Endothelial cell of hepatic sinusoid (primary cell): ENCODE data around the gene C1orf115.
"Not testable (repeated sequence)": the region's sequence is repeated elsewhere in the genome, so short reads cannot be mapped to it uniquely, and the experiment has no call there.

Experiments used
- in situ Hi-C: cut with HindIII; loops from 2 replicates; pipeline ENCODE4 v1.10.0; 2017; ENCODE audit warnings: low sequenced_read_pairs

The C1orf115 gene

GRCh38 chr1:220717800-220718640, 27.9 kb downstream of the C1orf115 start:
- in situ Hi-C loops = no loop called here

GRCh38 chr1:220721266-220721665, 31.1 kb downstream of the C1orf115 start:
- in situ Hi-C loops = not testable (repeated sequence)

GRCh38 chr1:220726634-220727033, 36.5 kb downstream of the C1orf115 start:
- in situ Hi-C loops = no loop called here

- in situ Hi-C loops = no loop called here
These were observed 37.4 kb downstream of the C1orf115 start for GRCh38 chr1:220727519-220727918.

- in situ Hi-C loops = no loop called here
These were observed 40.3 kb downstream of the C1orf115 start for GRCh38 chr1:220730486-220730885.

- in situ Hi-C loops = no loop called here
These were observed 42.0 kb downstream of the C1orf115 start for GRCh38 chr1:220732137-220732536.

- in situ Hi-C loops = no loop called here
These were observed 42.5 kb downstream of the C1orf115 start for GRCh38 chr1:220732621-220733020.

GRCh38 chr1:220733086-220733601, 43.0 kb downstream of the C1orf115 start:
- in situ Hi-C loops = no loop called here

- in situ Hi-C loops = no loop called here
These were observed 44.6 kb downstream of the C1orf115 start for GRCh38 chr1:220734571-220735326.

- in situ Hi-C loops = not testable (repeated sequence)
These were observed 46.1 kb downstream of the C1orf115 start for GRCh38 chr1:220736283-220736682.

- in situ Hi-C loops = no loop called here
These were observed 51.2 kb downstream of the C1orf115 start for GRCh38 chr1:220741349-220741748.

GRCh38 chr1:220741825-220742224, 51.7 kb downstream of the C1orf115 start:
- in situ Hi-C loops = no loop called here

GRCh38 chr1:220742520-220742919, 52.4 kb downstream of the C1orf115 start:
- in situ Hi-C loops = no loop called here

GRCh38 chr1:220746851-220747250, 56.7 kb downstream of the C1orf115 start:
- in situ Hi-C loops = no loop called here

- in situ Hi-C loops = no loop called here
These were observed 57.4 kb downstream of the C1orf115 start for GRCh38 chr1:220747437-220748088.

- in situ Hi-C loops = no loop called here
These were observed 58.1 kb downstream of the C1orf115 start, which contains the start of gene MTARC2 for GRCh38 chr1:220748089-220748934. Gene MTARC2, plus strand, starts transcription at chr1:220748322. Its CDS starts 210 bp downstream, at chr1:220748532.
